Kidney tubule cell (primary cell): Measurements from ENCODE around the gene HNRNPLL.
A peak's percentile ranks its signal among the peaks of the same experiment; 100 is the strongest.
"Not testable (repeated sequence)": the region's sequence is repeated elsewhere in the genome, so short reads cannot be mapped to it uniquely, and the experiment has no call there.

Source experiments
- DNase-seq: peaks from one replicate; pipeline ENCODE4 v3.0.0-alpha.2; 2018; ENCODE audit warnings: low spot score

HNRNPLL gene

DNA sequence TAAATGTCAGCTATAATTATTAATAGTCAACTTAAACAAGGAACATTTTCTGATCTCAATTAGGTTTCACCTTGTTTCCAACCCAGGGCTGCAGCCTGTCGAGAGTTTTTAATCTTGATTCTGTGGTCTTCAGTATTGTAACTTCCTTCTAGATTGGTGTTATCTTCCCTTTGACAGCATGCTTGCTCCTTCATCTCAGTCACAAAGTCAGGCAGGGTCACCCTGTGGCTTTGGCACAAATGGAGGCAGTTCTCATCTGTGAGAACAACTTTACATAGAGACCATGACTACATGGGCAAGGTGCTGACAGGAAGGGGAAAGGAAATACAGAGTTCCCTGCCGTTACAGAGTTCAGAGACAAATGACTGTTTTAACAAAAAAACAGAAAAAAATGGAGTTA is 50.5 kb downstream of the HNRNPLL start:
- no peak for DNase-seq

- no peak for DNase-seq
These were observed 51.0 kb downstream of the HNRNPLL start for GRCh38 chr2:38551746-38552145.

GRCh38 chr2:38551171-38551570 is 51.6 kb downstream of the HNRNPLL start:
- no peak for DNase-seq

DNA sequence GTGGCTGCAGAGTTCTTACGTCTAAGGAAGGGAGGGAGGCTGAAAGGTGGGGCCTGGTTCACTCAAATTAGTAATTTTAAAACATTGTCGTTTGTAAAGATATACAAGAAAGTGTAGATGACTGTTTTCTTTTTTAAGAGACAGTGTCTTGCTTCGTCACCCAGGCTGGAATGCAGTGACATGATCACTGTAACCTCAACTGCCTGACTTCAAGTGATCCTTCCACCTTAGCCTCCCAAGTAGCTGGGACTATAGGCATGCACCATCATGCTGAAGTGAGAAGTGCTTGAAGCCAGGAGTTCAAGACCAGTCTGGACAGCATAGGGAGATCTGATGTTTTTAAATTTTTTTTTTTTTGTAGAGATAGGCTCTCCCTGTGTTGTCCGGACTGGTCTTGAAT is 52.9 kb downstream of the HNRNPLL start:
- no peak for DNase-seq

DNA sequence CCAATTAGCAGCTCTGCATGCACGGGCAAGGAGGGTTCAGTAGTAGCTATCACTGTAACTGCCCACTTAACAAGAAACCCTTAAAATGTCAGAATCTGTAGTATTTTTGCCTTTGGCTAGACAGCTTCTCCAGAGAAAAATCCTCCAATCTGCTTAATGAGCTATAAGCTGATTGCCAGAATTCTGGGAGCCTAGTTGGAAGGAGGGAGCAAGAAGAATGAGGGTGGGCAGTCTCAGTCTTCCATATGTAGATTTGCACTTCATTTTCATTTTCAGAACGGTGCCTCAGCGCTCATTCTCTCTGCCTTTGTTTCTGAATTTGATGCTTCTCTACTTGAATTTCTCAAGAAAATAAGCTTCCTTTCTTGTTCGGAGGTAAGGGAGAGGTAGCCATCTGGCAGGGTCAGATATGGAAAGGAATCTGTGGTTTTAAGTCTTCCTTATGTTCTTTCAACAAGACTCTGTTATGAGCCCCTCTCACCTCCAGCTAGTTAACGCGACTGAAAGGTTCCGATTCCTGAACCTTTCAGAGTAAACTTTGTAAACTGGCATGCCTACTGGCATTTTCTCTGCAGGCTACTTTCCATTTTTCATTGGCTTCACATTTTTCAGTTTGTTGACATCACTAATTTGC is 53.5 kb downstream of the HNRNPLL start:
- no peak for DNase-seq

GRCh38 chr2:38547791-38548190 is 54.9 kb downstream of the HNRNPLL start:
- no peak for DNase-seq

DNA sequence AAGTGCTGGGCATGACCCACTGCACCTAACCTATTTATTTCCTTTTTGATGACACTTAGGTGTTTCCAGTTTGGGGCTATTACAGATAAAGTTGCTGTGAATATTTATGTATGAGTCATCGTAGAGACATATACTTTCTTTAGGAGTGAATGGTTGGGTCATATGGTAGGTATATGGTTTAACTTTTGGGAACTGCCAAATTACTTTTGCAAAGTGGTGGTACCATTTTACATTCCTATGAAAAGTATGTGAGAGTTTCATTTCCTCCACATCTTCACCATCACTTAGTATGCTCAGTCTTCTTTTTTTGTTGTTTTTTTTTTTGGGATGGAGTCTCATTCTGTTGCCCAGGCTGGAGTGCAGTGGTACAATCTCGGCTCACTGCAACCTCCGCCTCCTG is 56.1 kb downstream of the HNRNPLL start:
- DNase-seq: no peak

DNA sequence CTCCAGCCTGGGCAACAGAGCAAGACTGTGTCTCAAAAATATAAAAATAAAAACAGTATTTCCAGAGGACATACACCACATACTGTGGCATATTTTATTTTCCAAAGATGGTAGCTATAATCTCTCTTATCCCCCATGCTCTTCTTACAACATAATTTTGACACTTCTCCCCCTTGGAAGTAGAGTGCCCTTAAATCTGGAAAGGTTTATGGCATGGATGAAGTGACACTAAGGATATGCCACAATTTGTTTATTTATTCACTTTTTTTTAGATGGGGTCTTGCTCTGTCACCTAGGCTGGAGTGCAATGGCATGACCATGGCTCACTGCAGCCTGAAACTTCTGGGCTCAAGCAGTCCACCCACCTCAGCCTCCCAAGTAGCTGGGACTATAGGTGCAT is 56.7 kb downstream of the HNRNPLL start:
- DNase-seq: no peak

- peak; percentile 6 for DNase-seq
These were observed 60.5 kb downstream of the HNRNPLL start for GRCh38 chr2:38542248-38542631.

DNA sequence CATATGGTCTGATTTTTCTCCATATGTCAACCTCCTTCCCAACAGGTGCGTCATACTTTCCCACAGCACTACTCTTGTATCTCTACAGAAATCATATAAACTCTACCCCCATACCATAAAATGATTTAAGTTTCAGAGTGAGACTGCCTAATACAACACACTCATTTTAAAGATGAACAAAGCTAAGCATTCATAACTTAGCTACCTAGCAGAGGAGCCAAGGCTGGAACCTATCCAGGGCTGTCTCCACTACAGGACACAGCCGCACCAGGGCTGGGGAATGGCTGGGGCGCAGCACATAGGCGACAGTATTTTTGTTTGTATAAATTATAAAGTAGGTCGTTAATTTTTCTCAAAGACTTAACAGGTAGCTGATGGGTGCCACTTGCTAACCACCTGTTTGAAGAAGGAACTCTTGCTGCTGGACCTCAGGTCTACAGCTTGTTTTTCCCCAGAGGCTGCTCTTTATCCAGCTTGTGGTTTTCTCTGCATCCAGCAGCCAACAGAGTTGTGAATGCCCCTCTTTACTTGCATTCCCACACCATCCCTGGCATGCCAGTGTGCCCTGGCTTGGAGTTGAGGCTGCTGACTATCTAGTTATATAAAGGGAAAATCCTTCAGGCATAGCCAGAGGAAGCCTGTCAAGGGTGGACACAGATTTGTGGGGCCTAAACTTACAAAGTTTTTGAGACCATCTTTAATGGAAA is 62.0 kb downstream of the HNRNPLL start:
- no peak for DNase-seq

DNA sequence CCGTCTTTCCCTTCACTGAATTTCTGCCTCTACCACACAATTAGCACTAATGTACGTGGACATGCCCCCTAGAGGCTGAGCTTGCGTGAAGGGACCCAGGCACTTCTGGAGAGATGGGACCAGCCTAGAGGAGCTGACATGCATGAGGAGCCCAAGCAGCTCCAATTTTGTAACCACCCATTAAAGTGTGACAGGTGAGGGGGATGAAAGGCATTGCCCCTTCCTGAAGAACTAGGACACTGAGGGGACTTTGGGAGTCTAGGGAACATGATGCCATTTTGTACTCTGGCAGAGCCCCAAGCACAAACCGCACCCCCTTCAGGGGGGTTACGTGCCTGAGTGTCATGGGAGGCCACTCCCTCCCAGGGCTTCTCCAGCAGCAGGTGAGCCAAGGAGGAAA is 63.6 kb downstream of the HNRNPLL start:
- no peak for DNase-seq

GRCh38 chr2:38537937-38538525 is 64.7 kb downstream of the HNRNPLL start:
- no peak for DNase-seq

DNA sequence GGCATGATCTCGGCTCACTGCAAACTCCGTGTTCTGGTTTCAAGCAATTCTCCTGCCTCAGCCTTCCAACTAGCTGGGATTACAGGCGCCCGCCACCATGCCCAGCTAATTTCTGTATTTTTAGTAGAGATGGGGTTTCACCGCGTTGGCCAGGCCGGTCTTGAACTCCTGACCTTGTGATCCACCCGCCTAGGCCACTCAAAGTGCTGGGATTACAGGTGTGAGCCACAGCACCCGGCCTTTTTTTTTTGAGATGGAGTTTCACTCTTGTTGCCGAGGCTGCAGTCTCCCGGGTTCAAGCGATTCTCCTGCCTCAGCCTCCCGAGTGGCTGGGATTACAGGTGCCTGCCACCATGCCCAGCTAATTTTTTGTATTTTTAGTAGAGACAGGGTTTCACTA is 65.4 kb downstream of the HNRNPLL start:
- not testable (repeated sequence) for DNase-seq

- peak; percentile 63 for DNase-seq
These were observed 66.8 kb downstream of the HNRNPLL start for GRCh38 chr2:38535744-38536506.

- DNase-seq: no peak
These were observed 67.4 kb downstream of the HNRNPLL start for GRCh38 chr2:38535404-38535743.

GRCh38 chr2:38534746-38535403 is 67.9 kb downstream of the HNRNPLL start:
- no peak for DNase-seq

DNA sequence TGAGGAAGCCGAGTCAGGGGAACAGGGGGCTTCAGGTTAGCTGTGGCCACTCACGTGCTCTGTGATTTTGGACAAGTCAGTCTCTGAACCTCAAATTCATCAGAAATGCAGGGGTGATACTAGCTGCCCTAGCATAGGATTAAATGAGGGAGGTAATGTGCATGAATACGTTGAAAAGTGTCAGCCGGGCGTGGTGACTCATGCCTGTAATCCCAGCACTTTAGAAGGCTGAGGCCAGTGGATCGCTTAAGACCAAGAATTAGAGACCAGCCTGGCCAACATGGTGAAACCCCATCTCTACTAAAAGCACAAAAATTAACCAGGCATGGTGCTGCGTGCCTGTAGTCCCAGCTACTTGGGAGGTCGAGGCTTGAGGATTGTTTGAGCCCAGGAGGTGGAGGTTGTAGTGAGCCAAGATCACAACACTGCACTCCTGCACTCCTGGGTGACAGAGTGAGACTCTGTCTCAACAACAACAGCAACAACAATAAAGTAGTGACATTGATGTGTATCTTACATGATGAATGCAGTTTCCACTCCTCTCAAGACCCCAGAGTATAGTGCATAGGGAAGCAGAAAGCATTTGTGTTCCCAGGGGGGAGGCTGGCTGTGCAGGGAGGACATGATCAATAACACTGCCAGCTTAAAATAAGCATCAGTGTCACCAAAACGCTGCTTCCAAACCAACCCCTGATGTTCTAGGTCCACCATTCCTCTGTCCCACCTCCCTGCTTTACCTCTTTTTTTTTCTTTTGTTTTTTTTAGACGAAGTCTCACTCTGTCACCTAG is 68.8 kb downstream of the HNRNPLL start:
- DNase-seq: no peak

DNA sequence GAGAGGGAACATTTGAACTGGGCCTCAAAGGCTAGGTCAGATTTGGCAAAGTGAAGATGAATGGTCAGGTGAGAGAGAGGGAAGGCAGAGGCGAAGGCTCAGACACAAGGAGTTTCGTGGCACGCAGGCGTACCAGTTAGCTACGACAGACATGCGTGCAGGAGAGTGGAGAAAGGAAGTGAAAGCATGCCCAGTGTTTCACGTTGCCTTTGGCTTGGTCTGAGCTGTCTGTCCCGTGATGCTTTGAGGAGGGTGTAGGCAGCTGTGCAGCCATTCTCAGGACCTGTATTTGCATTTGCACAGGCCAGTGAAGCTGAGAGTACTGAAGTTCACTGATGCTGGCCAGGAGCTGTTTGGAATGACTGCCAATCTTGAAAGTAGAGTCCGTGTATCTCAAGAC is 69.5 kb downstream of the HNRNPLL start:
- no peak for DNase-seq

- DNase-seq: no peak
These were observed 70.4 kb downstream of the HNRNPLL start for GRCh38 chr2:38532366-38532765.

GRCh38 chr2:38529208-38529607 is 73.5 kb downstream of the HNRNPLL start:
- no peak for DNase-seq

DNA sequence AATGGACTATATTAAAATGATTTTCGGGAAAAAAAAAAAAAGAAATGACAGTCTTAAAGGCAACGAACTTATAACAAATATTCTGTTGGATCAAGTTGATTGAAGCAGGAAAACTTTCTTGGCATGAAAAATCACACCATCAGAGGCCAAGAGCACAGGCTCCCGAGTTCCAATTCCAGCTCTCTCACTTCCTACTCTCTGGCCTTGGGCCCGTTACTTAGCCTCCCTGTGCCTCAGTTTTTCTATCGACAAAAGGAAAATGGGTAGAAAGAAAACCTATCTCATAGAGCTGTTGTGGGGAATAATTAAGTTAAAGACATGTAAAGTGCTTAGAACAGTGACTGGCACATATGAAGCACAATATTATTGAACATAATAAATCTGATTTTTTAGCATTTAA is 74.2 kb downstream of the HNRNPLL start:
- no peak for DNase-seq

GRCh38 chr2:38528008-38528442 is 74.7 kb downstream of the HNRNPLL start:
- peak; percentile 50 for DNase-seq
